GM04504 (cell line): ENCODE measurements around the gene MCM10.
"Not testable (repeated sequence)": the region's sequence is repeated elsewhere in the genome, so short reads cannot be mapped to it uniquely, and the experiment has no call there.

Experiments used
- DNase-seq: peaks from one replicate; pipeline ENCODE4 v3.0.0-alpha.2; 2012; ENCODE audit warnings: low read depth

Gene MCM10

DNA sequence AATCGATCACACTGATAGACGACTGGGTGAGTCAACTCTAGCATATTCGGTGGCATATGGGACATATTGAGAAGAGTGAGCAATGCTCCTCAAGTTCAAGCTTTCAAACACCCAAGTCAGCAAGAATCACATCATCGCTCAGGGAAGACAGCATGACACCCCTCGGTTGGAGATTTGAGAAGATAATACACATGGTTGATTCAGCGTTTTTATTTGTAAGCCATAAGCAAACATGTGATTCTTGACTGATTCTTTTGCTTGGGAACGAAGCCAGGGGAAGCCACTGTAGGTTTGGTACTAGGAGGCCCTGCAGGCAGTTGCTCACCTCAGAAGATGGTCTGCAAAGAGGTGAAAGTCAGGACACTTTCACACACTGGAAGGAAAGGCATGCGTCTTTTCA lies 60.2 kb downstream of the MCM10 start:
- no peak for DNase-seq

DNA sequence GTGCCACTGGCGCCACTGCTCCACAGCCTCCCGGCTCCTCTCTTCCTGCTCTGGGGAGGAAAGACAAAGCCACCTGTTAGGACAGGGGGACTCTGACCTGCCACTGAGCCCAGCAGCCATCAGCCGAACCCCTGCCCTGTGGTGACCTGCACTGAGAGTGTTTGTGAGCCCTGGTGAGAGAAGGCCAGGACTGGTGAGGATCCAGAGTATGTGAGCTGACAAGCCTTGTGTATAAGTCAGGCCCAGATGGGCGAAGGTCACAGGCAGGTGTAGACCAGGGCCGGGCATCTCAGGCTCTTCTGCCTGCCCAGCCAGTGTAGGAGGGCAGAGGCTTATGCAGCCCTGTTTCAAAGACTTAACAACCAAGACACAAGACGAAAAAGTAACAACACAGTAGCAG lies 60.8 kb downstream of the MCM10 start:
- DNase-seq: no peak

DNA sequence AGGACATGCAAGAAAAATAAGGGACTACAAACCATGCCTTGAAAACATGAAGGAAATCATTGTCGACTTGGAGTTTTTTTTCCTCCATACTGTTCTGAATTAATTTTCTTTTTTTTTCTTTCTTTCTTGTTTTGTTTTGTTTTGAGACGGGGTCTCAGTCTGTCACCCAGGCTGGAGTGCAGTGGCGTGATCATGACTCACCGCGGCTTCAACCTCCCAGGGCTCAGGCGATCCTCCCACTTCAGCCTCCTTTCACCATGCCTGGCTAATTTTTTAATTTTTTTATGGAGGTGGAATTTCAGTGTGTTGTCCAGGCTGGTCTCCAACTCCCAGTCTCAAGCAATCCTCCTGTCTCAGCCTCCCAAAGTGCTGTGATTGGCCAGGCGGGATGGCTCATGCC lies 61.2 kb downstream of the MCM10 start:
- no peak for DNase-seq

DNA sequence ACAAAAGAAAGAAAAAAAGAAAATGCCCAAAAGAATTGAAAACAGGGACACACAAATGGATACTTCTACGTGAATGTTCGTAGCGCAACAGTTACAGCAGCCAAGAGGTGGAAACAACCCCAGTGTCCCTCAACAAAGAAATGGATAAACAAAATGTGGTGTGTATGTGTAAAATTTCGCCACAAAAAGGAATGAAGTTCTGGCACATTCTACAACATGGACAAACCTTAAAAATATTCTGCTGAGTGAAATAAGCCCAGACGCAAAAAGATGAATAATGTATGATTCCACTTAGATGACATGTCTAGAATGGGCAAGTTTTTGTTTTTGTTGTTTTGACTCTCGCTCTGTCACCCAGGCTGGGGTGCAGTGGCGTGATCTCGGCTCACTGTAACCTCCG lies 61.9 kb downstream of the MCM10 start:
- no peak for DNase-seq

DNA sequence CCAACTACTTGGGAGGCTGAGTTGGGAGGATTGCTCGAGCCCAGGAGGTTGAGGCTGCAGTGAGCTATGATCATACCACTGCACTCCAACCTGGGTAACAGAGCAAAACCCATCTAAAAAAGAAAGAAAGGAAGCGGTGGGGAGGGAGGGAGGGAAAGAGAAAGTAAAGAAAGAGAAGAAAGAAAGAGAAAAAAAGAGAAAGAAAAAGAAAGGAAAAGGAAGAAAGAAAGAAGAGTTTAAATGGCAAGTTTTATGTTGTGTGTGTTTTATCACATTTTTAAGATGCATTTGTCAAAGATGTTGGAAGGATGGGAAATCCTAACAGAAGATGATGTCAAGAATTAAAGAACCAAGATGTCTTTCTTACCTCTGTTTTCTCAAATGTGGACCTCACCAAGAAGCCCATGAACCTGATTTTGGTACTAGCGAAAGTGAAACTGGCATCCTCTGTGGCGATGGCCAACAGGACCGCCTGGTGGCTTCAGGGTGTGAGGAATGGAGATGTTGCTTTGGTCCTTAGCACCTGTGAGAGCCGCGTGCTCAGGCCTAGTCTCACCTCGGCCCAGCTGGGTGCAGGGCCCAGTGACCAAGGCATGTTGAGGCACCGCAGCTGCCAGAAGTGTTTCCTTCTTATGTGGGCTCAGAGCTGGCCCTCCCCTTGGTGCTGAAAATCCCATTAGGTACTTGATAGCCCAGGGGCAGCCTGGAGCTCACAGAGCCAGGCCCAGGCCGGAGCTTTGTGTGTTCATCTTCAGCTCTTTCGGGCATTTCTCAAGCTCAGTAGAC lies 63.0 kb downstream of the MCM10 start:
- DNase-seq: no peak

DNA sequence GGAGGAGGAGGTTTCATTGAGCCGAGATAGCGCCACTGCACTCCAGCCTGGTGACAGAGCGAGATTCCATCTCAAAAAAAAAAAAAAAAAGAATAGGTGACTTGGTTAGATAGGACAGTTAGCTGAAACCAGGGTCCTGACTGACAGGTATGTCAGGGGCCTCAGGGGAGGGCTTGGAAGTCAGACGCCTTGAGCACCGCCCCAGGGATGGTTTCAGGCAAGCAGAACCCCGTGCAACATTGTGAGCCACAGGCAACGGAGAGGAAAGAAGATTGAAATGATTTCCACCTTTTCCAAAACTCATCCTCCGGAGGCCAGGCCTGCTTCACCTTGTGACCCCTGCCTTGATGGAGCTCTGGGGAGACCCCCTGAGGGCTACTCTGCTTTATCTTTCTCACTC lies 64.2 kb downstream of the MCM10 start:
- no peak for DNase-seq

DNA sequence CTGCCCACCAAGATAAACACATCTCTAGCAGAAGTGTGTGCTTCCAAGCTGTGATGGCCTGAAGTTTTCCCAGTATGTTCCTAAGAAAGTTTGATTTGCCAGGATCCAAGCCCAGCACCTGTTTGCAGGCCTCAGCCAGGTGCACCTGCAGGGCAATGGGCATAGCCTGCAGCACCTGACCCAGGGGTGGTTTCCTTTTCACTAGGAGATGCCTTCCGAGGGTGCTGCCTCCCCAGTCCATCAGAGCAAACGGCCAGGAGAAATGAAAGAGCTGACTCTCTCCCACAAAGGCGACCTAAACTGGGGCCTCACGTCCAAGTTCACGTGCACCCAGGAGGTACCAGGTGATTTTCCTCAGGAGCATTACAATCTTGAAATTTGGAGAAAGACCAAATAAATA lies 65.7 kb downstream of the MCM10 start:
- DNase-seq: no peak

DNA sequence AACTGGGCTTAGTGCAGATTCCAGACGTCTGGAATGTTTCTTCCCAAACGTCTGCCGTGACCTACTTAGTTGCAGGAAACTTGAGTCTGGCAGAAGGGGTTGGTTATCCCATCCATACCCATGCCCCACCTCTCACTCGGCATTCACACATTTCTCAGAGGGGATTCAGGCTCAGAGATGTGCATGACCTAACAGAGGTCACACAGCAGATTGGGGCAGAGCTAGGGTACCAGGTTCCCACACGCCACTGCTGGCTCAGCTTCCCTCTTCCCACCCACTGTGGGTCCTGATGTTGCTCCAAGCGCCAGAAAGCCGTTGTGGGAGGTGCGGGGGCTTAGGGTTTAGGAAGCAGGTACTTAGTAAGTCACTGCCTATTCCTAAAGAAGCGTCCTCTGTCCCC lies 69.8 kb downstream of the MCM10 start:
- DNase-seq: no peak

DNA sequence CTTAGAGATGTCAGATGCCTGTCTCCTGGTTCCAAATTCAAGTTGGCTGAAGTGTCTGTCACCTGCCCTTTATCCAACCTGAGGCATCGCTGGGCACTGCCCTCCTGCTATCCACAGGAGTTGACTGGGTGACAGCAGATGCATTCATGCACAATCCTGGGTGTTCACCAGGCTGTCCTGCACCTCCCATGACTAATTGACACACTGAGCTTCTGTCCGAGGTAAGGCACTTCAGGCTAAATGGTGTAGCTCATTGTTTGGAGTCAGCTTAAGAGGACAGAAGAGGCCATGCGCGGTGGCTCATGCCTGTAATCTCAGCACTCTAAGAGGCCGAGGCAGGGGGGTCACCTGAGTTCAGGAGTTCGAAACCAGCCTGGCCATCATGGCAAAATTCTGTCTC lies 70.5 kb downstream of the MCM10 start:
- no peak for DNase-seq

DNA sequence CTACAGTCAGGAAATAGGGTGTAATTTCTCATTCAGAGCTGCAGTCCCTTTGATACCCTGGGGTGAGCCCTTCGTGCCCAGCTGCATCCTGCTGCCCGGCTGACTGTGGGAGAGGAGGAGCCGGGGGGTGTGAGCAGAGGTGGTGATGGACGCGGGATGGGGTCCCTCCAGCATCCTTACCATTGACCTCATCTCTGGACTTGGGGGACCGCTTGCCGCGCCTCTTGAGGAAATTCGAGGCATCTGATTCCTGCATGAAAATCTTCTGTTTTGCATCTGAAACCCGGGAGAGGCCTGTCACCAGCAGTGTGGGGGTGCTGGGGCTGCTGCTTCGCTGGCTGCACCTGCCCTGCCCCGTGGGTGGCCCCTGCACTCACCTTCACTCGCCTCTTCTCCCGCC lies 72.0 kb downstream of the MCM10 start:
- no peak for DNase-seq

DNA sequence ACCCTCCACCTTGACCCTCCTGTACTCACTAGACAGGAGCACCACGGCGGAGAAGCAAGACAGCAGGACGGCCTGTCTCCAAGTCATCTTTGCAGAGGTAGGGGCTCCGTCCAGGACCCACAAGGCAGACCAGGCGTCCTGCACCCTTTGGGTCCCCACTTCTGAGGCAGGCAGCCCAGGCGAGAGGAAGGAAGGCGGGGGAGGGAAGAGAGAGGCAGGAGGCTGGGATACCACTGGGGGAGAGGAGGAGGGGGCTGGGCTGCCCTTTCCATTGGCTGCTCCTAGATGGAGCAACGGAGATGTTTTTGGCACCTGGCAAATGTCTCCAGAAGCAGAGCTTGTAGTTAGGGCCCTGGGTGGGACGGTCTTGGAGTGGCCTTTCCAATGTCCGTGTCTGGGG lies 72.8 kb downstream of the MCM10 start, which contains the start of gene UCMA:
Gene UCMA (minus strand): TSS at position 203 of the 400 bp plus-strand sequence. CDS start 116 bp downstream, at position 87.
- DNase-seq: no peak

DNA sequence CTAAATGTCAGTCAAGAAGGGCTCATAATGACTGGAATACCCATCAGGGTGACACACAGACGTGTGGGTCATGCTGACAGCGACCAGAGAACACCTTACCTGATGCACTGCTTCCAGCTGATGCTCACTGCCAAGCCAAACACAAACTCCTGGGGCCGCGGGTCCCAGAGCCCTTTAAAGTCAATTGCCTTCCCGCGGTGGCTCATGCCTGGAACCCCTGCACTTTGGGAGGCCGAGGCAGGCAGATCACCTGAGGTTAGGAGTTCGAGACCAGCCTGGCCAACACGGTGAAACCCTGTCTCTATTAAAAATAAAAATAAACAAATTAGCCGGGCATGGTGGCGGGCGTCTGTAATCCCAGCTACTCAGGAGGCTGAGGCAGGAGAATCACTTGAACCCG lies 73.4 kb downstream of the MCM10 start:
- not testable (repeated sequence) for DNase-seq

DNA sequence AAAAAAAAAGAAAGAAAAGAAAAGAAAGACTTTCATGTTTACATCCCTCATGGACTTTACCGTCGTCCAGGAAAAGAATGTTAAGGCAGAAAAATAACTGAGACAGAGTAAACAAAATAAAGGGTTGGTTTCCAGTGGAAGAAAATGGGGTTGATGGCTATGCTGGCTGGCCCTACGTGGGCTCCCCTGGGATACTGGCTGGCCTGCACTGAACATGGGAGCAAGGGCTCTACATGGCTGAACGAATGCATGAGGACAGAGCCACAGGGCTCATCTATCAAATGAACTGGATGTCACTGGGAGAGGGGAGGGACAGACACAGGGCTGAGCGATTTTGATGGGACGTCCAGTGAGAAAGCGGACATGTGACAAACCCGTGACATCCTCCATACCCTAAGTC lies 75.3 kb downstream of the MCM10 start:
- no peak for DNase-seq

DNA sequence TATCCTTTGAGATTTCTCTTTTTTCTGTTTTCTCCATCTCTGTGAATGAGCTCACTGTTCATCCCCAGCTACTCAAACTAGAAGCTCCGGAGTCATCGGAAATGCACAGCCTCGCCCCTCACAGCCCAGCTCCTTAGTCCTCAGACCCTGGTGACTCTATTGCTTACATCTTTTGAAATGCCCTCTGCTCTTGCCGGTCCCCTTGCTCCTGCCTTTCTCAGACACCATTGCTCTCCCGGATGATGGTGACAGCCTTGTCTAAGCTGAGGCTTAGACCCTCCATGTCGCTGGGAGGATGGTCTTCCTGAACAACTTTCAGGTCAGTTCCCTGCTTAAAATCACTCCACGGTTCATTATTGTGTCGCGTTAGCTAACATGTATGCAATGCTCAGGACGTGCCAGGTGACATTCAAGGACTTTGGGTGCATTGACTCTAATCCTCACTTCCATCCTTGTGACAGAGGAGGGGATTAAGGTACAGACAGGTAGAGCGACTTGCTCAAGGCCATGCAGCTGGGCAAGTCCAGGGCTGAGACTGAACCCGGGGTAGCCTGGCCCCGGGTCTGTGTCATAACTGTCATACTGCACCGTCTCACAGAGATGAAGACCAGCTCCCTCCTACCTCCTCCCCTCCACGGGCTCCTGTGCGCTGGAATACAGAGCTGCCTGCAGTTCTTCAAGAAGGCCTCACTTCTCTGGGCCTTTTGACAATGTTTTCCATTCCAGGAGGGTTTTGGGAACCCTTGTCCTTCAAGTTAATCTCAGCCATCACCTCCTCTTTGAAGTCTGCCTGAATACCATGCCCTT lies 77.1 kb downstream of the MCM10 start:
- no peak for DNase-seq

DNA sequence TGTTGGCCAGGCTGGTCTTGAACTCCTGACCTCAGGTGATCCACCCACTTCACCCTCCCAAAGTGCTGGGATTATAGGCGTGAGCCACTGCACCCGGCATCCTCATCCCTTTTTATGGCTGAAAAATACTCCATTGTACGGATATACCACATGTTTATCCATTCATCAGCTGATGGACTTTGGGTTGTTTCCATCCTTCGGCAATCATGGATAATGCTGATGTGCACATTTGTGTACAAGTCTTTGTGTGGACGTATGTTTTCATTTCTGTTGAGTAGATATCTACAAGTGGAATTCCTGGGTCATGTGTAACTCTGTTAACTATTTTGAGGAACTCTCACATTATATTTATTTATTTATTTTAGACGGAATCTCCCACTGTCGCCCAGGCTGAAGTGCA lies 78.6 kb downstream of the MCM10 start:
- no peak for DNase-seq

DNA sequence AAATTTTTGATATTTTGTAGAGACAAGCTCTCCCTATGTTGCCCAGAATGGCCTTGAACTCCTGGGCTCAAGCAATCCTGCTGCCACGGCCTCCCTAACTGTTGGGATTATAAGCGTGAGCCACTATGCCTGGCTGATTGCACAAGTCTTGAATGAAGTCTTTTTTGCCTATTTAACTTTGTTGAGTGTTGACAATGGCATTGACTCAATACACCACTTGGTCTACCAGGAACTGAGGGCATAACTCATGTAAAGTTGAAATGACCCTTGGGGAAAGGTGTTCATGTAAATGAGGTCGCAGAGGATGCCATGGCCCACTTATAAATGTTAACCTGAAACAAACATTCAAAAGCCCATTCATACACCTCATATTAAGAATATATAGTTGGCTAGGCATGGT lies 80.3 kb downstream of the MCM10 start:
- DNase-seq: no peak

DNA sequence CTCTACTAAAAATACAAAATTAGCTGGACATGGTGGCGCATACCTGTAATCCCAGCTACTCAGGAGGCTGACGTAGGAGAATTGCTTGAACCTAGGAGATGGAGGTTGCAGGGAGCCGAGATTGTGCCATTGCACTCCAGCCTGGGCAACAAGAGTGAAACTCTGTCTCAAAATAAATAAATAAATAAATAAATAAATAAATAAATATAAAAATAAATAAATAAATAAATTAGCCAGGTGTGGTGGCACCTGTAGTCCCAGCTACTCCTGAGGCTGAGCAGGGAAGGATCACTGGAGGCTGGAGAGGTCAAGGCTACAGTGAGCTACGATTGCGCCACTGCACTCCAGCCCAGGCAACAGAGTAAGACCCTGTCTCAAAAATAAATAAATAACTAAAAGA lies 80.9 kb downstream of the MCM10 start:
- DNase-seq: not testable (repeated sequence)

DNA sequence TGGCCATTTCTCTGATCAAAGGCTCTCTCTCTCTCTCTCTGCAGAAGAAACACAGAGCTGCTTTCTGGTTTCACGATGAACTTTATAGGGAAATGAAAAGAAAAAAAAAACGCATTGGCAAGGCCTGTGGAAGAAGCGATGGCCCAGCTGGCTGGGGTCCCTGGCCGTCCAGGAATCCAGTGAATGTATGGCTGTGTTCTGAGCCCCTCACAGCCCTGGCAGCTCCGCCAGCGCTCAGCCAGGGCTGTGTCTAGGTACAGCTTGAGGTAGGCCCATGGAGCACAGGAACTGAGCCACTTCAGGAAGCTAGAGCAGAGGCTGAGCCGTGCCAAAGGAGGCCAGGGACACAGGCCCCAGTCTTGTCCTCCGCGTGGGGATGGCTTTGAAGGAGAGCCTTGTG lies 85.9 kb downstream of the MCM10 start:
- no peak for DNase-seq

DNA sequence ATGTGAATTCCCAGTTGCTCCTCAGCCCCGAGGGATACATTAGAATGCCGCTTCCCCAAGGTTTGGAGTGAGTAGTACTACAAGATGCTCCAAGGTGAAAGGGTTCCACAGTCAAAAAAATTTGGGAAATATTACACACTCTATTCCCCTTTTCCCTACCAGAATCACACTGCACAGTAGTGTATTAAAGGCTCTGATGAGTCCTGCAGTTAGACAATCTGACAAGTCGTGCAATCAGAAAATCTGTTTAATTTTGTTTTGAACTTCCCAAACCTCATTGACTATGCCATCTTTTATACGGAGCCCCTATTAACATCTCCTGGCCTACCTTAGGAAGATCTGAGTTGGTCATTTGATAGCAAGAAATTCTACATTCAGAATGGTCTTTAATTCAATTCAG lies 86.4 kb downstream of the MCM10 start:
- DNase-seq: no peak

DNA sequence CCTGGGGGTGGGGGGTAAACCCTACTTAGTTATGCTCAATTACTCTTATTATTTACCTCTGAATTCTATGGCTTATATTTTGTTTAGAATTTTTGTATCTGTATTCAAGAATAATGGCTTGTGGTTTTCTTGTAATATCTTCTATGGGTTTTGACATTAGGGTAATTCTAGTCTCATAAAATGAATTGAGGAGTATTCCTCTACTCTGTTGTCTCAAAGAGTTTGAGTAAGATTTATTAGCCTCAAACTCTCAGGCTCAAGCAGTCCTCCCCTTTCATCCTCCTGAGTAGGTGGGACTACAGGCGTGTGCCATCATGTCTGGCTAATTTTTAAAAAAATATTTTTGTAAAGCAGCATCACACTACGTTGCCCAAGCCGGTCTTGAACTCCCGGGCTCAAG lies 92.4 kb downstream of the MCM10 start:
- no peak for DNase-seq

DNA sequence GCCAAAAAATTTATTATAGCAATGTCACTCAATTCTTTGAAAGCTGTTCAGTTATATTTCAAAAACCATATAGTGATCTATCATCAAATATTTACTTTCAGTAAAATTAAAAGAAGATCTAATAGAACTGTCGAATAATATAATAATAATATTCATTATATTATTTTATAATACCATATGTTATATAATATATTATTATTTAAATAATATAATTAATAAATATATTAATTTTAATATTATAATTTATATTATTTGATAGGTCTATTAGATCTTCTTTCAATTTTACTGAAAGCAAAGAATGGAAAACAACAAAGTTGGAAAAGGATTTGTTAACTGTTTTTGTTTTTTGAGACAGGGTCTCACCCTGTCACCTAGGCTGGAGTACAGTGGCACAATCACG lies 95.3 kb downstream of the MCM10 start:
- no peak for DNase-seq

DNA sequence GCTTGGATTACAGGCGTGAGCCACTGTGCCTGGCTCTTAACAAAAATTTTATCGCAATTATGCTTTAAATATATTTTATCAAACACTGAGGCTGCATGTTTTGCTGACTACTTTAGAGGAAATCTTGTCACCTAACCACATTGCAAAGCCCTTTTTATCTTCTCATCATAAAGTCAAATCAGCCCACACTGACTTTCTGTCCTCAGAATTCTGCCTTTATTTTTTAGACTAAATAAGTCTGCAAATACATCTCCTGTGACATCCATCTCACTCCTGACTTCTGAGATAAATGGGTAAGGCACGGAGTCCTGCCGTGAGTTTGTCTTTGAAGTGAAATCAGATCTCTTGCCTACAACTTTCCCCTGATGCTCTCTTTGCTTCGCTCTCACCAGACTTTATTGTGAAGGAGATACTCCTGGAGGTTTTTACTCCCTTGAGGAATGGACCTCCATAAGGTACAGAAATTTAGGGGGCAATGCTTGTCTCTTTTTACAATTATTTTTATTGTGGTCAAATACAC lies 96.3 kb downstream of the MCM10 start:
- no peak for DNase-seq
